IMR-90 (cell line): ENCODE measurements around the gene DNMT1. TPM values are rescaled to one million over a fixed set of nuclear protein-coding genes. Genes with fewer than 3 reads are reported as not detected.

Experiments
- ATAC-seq: fragments of 200-7000 bp; cut with Tn5 transposase; 2 replicates; pipeline ENCODE4 v1.9.1; 2020; ENCODE audit warnings: low read depth, mild to moderate bottlenecking, moderate library complexity
- BruUV-seq: library from RNA; stranded (reverse); fragments of 400-500 nt; replicated peaks from 2 replicates; lab custom pipeline; 2021; lab: Mats Ljungman, UMichigan
- CTCF ChIA-PET: fragments of 300-600 bp; formaldehyde crosslinking; extraction: SDS; loops from one replicate; lab custom pipeline; 2021; ENCODE audit warnings: antibody characterized with exemption; lab: Yijun Ruan, JAX
- POLR2A ChIA-PET: fragments of 300-600 bp; sonication (Branson Sonifier 250); formaldehyde crosslinking; loops from one replicate; lab custom pipeline; 2022; ENCODE audit warnings: antibody characterized with exemption; ENCODE audit not compliant: unreplicated experiment; lab: Charles Lee
- DNase-seq: peaks from one replicate; pipeline ENCODE4 v3.0.0; 2013
- H2AFZ ChIP-seq: replicated peaks from 2 replicates; pipeline ENCODE3; 2013; ENCODE audit warnings: low read length, mild to moderate bottlenecking; ENCODE audit not compliant: poor library complexity
- H2AK5ac ChIP-seq: 2 replicates; pipeline ENCODE4 v1.6.1; 2013; ENCODE audit warnings: low read depth, low read length, inconsistent platforms
- H2AK9ac ChIP-seq: replicated peaks from 2 replicates; pipeline ENCODE3; 2013; ENCODE audit warnings: mild to moderate bottlenecking, low read depth, low read length, moderate library complexity; ENCODE audit not compliant: poor library complexity
- H2BK120ac ChIP-seq: 2 replicates; pipeline ENCODE4 v1.6.1; 2013; ENCODE audit warnings: low read depth, low read length, inconsistent platforms
- H2BK15ac ChIP-seq: 3 replicates; pipeline ENCODE4 v1.6.1; 2013; ENCODE audit warnings: low read depth, low read length, inconsistent platforms
- H2BK20ac ChIP-seq: 2 replicates; pipeline ENCODE4 v1.6.1; 2013; ENCODE audit warnings: low read depth, mild to moderate bottlenecking, inconsistent platforms, low read length, moderate library complexity
- H2BK5ac ChIP-seq: 2 replicates; pipeline ENCODE4 v1.6.1; 2013; ENCODE audit warnings: mild to moderate bottlenecking, low read depth, low read length, inconsistent platforms; ENCODE audit not compliant: poor library complexity, severe bottlenecking
- H3K14ac ChIP-seq: replicated peaks from 2 replicates; pipeline ENCODE4 v1.6.1; 2013; ENCODE audit warnings: low read depth, low read length, inconsistent platforms
- H3K18ac ChIP-seq: 2 replicates; pipeline ENCODE4 v1.6.1; 2013; ENCODE audit warnings: low read depth, low read length, control low read depth
- H3K23ac ChIP-seq: 2 replicates; pipeline ENCODE4 v1.6.1; 2013; ENCODE audit warnings: low read depth, low read length, inconsistent platforms
- H3K27ac ChIP-seq: 2 replicates; pipeline ENCODE4 v1.5.1; 2013; ENCODE audit warnings: mild to moderate bottlenecking, control low read depth, low read length; ENCODE audit not compliant: insufficient read depth
- H3K27me3 ChIP-seq: 2 replicates; pipeline ENCODE4 v1.6.1; 2013; ENCODE audit warnings: low read length; ENCODE audit not compliant: control insufficient read depth, insufficient read depth
- H3K36me3 ChIP-seq: 2 replicates; pipeline ENCODE4 v1.6.1; 2013; ENCODE audit warnings: low read length, mixed read lengths; ENCODE audit not compliant: control insufficient read depth, insufficient read depth
- H3K4ac ChIP-seq: 2 replicates; pipeline ENCODE4 v1.6.1; 2013; ENCODE audit warnings: low read depth, low read length, inconsistent platforms
- H3K4me1 ChIP-seq: 2 replicates; pipeline ENCODE4 v1.6.1; 2013; ENCODE audit warnings: low read length, mixed read lengths; ENCODE audit not compliant: control insufficient read depth, insufficient read depth
- H3K4me2 ChIP-seq: 2 replicates; pipeline ENCODE4 v1.6.1; 2013; ENCODE audit warnings: low read depth, mild to moderate bottlenecking, control low read depth, low read length, moderate library complexity
- H3K4me3 ChIP-seq: 2 replicates; pipeline ENCODE4 v1.5.1; 2013; ENCODE audit warnings: low read depth, mild to moderate bottlenecking, control low read depth, low read length, moderate library complexity; ENCODE audit not compliant: insufficient read depth
- H3K56ac ChIP-seq: 2 replicates; pipeline ENCODE4 v1.6.1; 2013; ENCODE audit warnings: low read length, inconsistent platforms; ENCODE audit not compliant: insufficient read depth; ENCODE audit errors: extremely low read depth
- H3K79me1 ChIP-seq, 2 experiments: 2 replicates each; pipeline ENCODE4 v1.6.1; 2013; ENCODE audit warnings: low read length in 2 of 2, inconsistent platforms in 1 of 2, low read depth in 1 of 2
- H3K9ac ChIP-seq: 2 replicates; pipeline ENCODE4 v1.6.1; 2013; ENCODE audit warnings: low read depth, low read length, control low read depth
- H3K9me1 ChIP-seq: 2 replicates; pipeline ENCODE4 v1.6.1; 2013; ENCODE audit warnings: low read length, inconsistent platforms; ENCODE audit not compliant: insufficient read depth
- H3K9me3 ChIP-seq: 2 replicates; pipeline ENCODE4 v1.6.1; 2013; ENCODE audit warnings: low read length; ENCODE audit not compliant: control insufficient read depth, insufficient read depth
- H4K20me1 ChIP-seq: 2 replicates; pipeline ENCODE4 v1.6.1; 2013; ENCODE audit warnings: low read length, inconsistent platforms; ENCODE audit not compliant: insufficient read depth
- H4K5ac ChIP-seq: 2 replicates; pipeline ENCODE4 v1.6.1; 2013; ENCODE audit warnings: mild to moderate bottlenecking, low read depth, low read length, control low read depth
- H4K8ac ChIP-seq, 2 experiments: 2 replicates each; pipeline ENCODE4 v1.6.1; 2013; ENCODE audit warnings: low read depth in 2 of 2, low read length in 2 of 2, control low read depth in 1 of 2, inconsistent platforms in 1 of 2
- H4K91ac ChIP-seq: 2 replicates; pipeline ENCODE4 v1.6.1; 2013; ENCODE audit warnings: low read depth, low read length, inconsistent platforms; ENCODE audit not compliant: insufficient read depth
- BHLHE40 ChIP-seq: fragments of 150-350 bp; IDR thresholded peaks from 2 replicates; pipeline ENCODE4 v1.6.1; 2016; ENCODE audit warnings: mild to moderate bottlenecking, low read depth, low read length
- RAD21 ChIP-seq: IDR thresholded peaks from 2 replicates; pipeline ENCODE4 v1.6.1; 2012; ENCODE audit warnings: low read length, improper control_type of control experiment
- RCOR1 ChIP-seq: IDR thresholded peaks from 2 replicates; pipeline ENCODE4 v1.6.1; 2012; ENCODE audit warnings: mild to moderate bottlenecking, low read length, improper control_type of control experiment; ENCODE audit not compliant: insufficient replicate concordance
- RFX5 ChIP-seq: IDR thresholded peaks from 2 replicates; pipeline ENCODE4 v1.8.0; 2012; ENCODE audit warnings: low read depth, mild to moderate bottlenecking, low read length, moderate library complexity
- SMC3 ChIP-seq: fragments of 150-350 bp; IDR thresholded peaks from 2 replicates; pipeline ENCODE4 v1.6.1; 2016; ENCODE audit warnings: low read depth, mild to moderate bottlenecking, antibody characterized with exemption, low read length, moderate library complexity
- WGBS, 2 experiments: methylation state at CpG; one replicate each; pipeline versions ENCODE4 v1.1.5 to v1.1.7; 2013; ENCODE audit warnings: missing lambda C conversion rate in 2 of 2; ENCODE audit not compliant: insufficient read length in 1 of 2; ENCODE audit errors: extremely low coverage in 2 of 2; 5-methylcytosine and 5-hydroxymethylcytosine counted together
- dilution Hi-C: fragments of 300-500 bp; cut with HindIII; formaldehyde crosslinking; loops from one replicate; pipeline ENCODE4 v1.14.3; 2018; ENCODE audit warnings: low sequenced_read_pairs; ENCODE audit not compliant: unreplicated experiment
- in situ Hi-C: fragments of 300-500 bp; cut with MboI; formaldehyde crosslinking; loops from 3 replicates; pipeline ENCODE4 v1.14.3; 2019; ENCODE audit warnings: low sequenced_read_pairs, inconsistent platforms, mixed read lengths
- intact Hi-C: fragments of 100-400 bp; cut with micrococcal nuclease; formaldehyde crosslinking; loops from 2 replicates; pipeline ENCODE4 v1.10.0; 2022
- polyA plus RNA-seq, 3 experiments: library from polyadenylated mRNA; depleted of rRNA; stranded (reverse); fragments of >200 nt; gene quantifications; 2 replicates each; pipeline ENCODE4 v1.2.3, GENCODE V29; 2012; ENCODE audit warnings: low replicate concordance in 1 of 3
- total RNA-seq: library from RNA; depleted of rRNA; stranded (reverse); fragments of >200 nt; gene quantifications from 2 replicates; pipeline ENCODE4 v1.2.3, GENCODE V29; 2012

DNMT1 gene
- total and polyA plus RNA-seq, 2 of the 4 experiments (the other 2 are of a cell fraction) = 26.2 to 83.6 TPM

GRCh38 chr19:10183926-10184325, 10.8 kb downstream of the DNMT1 start:
- Histone ChIP-seq H3K9me1 (peaks cover 3% of the 10 kb centered on the region), H3K27me3 (no peaks in the 10 kb centered on the region), H3K23ac (no peak overlapping the region), H2BK20ac (no peak overlapping the region), H3K4ac (no peak overlapping the region), H4K91ac (no peak overlapping the region), H4K8ac (no peak overlapping the region), H4K20me1 (peaks cover 55% of the 10 kb centered on the region), H2BK120ac (no peak overlapping the region), H3K4me3 (no peak overlapping the region), H3K56ac (no peak overlapping the region), H2BK5ac (no peak overlapping the region), H3K27ac (no peak overlapping the region), H2AFZ (no peak overlapping the region), H4K5ac (no peak overlapping the region), H3K4me2 (no peak overlapping the region), H2AK9ac (peak overlapping the region; percentile 58), H3K18ac (no peak overlapping the region), H3K4me1 (peaks cover 4% of the 10 kb centered on the region; the same call in 1 of the 2 replicates), H3K79me1 (peaks cover 19 to 64% of the 10 kb centered on the region in 2 experiments), H3K14ac (no peak overlapping the region), H3K9ac (no peak overlapping the region), H2BK15ac (no peak overlapping the region), H3K36me3 (peaks cover 40% of the 10 kb centered on the region), H2AK5ac (no peak overlapping the region), H3K9me3 (no peaks in the 10 kb centered on the region)
- intact Hi-C loops = no loop called here
- TF ChIP-seq RAD21 (no peak), RFX5 (no peak), SMC3 (no peak), BHLHE40 (no peak), RCOR1 (no peak)
- DNase-seq (no peak), ATAC-seq (no peak)
- dilution Hi-C loops = no loop called here
- in situ Hi-C loops = no loop called here
- no TSS peak for BruUV-seq
- no CpG with 5 or more reads among the region's 3 CpGs for WGBS, 2 experiments
- ChIA-PET CTCF (no interaction called here), POLR2A (no interaction called here)
